GM23338 (cell line): ENCODE results near the gene PLA2G6. TPM values are rescaled to one million over a fixed set of nuclear protein-coding genes. Genes with fewer than 3 reads are reported as not detected.

Source experiments
- ATAC-seq: fragments of 200-7000 bp; cut with Tn5 transposase; 3 replicates; pipeline ENCODE4 v1.9.1; 2020
- DNase-seq: peaks from one replicate; pipeline ENCODE4 v3.0.0-alpha.2; 2015; ENCODE audit warnings: low spot score
- H2AFZ ChIP-seq: fragments of 200-600 bp; sonication (generic); 2 replicates; pipeline ENCODE4 v1.8.0; 2016; ENCODE audit warnings: antibody characterized with exemption, mild to moderate bottlenecking, moderate library complexity
- H3F3A ChIP-seq: fragments of 200-600 bp; sonication (generic); replicated peaks from 2 replicates; pipeline ENCODE4 v1.8.0; 2017; ENCODE audit warnings: antibody characterized with exemption, mixed run types, low read depth
- H3K27ac ChIP-seq: fragments of 200-600 bp; sonication (generic); 2 replicates; pipeline ENCODE4 v1.6.1; 2016; ENCODE audit warnings: low read depth
- H3K27me3 ChIP-seq: fragments of 200-600 bp; sonication (generic); 2 replicates; pipeline ENCODE4 v1.8.0; 2016; ENCODE audit warnings: mild to moderate bottlenecking, mixed run types, moderate library complexity; ENCODE audit not compliant: insufficient read depth
- H3K36me3 ChIP-seq: fragments of 200-600 bp; sonication (generic); 2 replicates; pipeline ENCODE4 v1.8.0; 2016; ENCODE audit warnings: mild to moderate bottlenecking; ENCODE audit not compliant: insufficient read depth
- H3K4me1 ChIP-seq: fragments of 200-600 bp; sonication (generic); 2 replicates; pipeline ENCODE4 v1.8.0; 2016; ENCODE audit warnings: mild to moderate bottlenecking, moderate library complexity; ENCODE audit not compliant: insufficient read depth
- H3K4me2 ChIP-seq: fragments of 200-600 bp; sonication (generic); 2 replicates; pipeline ENCODE4 v1.7.1; 2017; ENCODE audit warnings: mixed run types
- H3K4me3 ChIP-seq: fragments of 200-600 bp; sonication (generic); 2 replicates; pipeline ENCODE4 v1.6.1; 2016; ENCODE audit warnings: mixed run types
- H3K79me2 ChIP-seq: fragments of 200-600 bp; sonication (generic); replicated peaks from 2 replicates; pipeline ENCODE4 v1.8.0; 2017; ENCODE audit warnings: mild to moderate bottlenecking; ENCODE audit not compliant: insufficient read depth
- H3K9me2 ChIP-seq: fragments of 200-600 bp; sonication (generic); 2 replicates; pipeline ENCODE4 v1.8.0; 2017; ENCODE audit not compliant: insufficient read depth
- H4K20me1 ChIP-seq: fragments of 200-600 bp; sonication (generic); replicated peaks from 2 replicates; pipeline ENCODE4 v1.8.0; 2017; ENCODE audit warnings: mild to moderate bottlenecking; ENCODE audit not compliant: insufficient read depth
- H3K27ac Mint-ChIP-seq: 2 replicates; pipeline ENCODE4 v1.8.0; 2020; ENCODE audit warnings: inconsistent platforms, mild to moderate bottlenecking, moderate library complexity, mixed read lengths
- H3K27me3 Mint-ChIP-seq: 3 replicates; pipeline ENCODE4 v1.8.0; 2022; ENCODE audit warnings: low read depth, mild to moderate bottlenecking, moderate library complexity, mixed read lengths, inconsistent platforms; ENCODE audit not compliant: insufficient read depth, poor library complexity
- H3K36me3 Mint-ChIP-seq: 3 replicates; pipeline ENCODE4 v1.8.0; 2021; ENCODE audit warnings: low read depth, mild to moderate bottlenecking, inconsistent platforms, moderate library complexity, mixed read lengths
- H3K4me1 Mint-ChIP-seq: 3 replicates; pipeline ENCODE4 v1.8.0; 2020; ENCODE audit warnings: mild to moderate bottlenecking, inconsistent platforms, mixed read lengths
- H3K4me3 Mint-ChIP-seq: 3 replicates; pipeline ENCODE4 v1.8.0; 2021; ENCODE audit warnings: moderate library complexity, mild to moderate bottlenecking, inconsistent platforms, mixed read lengths
- H3K9me3 Mint-ChIP-seq: 3 replicates; pipeline ENCODE4 v1.8.0; 2020; ENCODE audit warnings: moderate library complexity, mild to moderate bottlenecking, inconsistent platforms, mixed read lengths
- ZNF462 ChIP-seq: fragments of 250-450 bp; sonication (Bioruptor Pico); IDR thresholded peaks from 2 replicates; pipeline ENCODE4 v1.5.0; 2020; ENCODE audit warnings: mild to moderate bottlenecking, moderate library complexity
- polyA plus RNA-seq: library from polyadenylated mRNA; unstranded; fragments of >200 nt; fragmentation: Nextera tagmentation; extraction: Ambion mirVana; gene quantifications from 2 replicates; pipeline ENCODE4 v1.2.1, GENCODE V29; 2016
- total RNA-seq: library from RNA; depleted of rRNA; stranded (reverse); fragments of >200 nt; shearing (Covaris generic); gene quantifications from 2 replicates; pipeline ENCODE4 v1.2.3, GENCODE V29; 2014
- TF ChIP-seq, protein P1 (sequence below): IDR thresholded peaks from 2 replicates; pipeline ENCODE4 v1.6.1; 2016; ENCODE audit warnings: antibody characterized with exemption

PLA2G6 gene
- total and polyA plus RNA-seq, 2 experiments from 2014 or later, result 4.5 to 12.6 TPM

- Histone ChIP-seq H3K79me2 (no peaks in the 10 kb centered on the region), H3F3A (peaks cover 7% of the 10 kb centered on the region), H3K27ac (no peak overlapping the region), H3K4me3 (no peak overlapping the region), H3K4me1 (peaks cover 8% of the 10 kb centered on the region; the same call in 1 of the 2 replicates), H2AFZ (no peak overlapping the region), H4K20me1 (no peaks in the 10 kb centered on the region), H3K27me3 (no peaks in the 10 kb centered on the region), H3K36me3 (no peaks in the 10 kb centered on the region), H3K9me2 (no peaks in the 10 kb centered on the region), H3K4me2 (no peak overlapping the region)
- H3K4me1 Mint-ChIP-seq, result peaks cover 11% of the 10 kb centered on the region; the same call in 2 of the 3 replicates
- no peak for TF ChIP-seq ZNF462 (CRISPR knock-in tag)
- TF ChIP-seq, protein P1, sequence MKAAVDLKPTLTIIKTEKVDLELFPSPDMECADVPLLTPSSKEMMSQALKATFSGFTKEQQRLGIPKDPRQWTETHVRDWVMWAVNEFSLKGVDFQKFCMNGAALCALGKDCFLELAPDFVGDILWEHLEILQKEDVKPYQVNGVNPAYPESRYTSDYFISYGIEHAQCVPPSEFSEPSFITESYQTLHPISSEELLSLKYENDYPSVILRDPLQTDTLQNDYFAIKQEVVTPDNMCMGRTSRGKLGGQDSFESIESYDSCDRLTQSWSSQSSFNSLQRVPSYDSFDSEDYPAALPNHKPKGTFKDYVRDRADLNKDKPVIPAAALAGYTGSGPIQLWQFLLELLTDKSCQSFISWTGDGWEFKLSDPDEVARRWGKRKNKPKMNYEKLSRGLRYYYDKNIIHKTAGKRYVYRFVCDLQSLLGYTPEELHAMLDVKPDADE, result no peak
- no peak overlapping the region for H3K27ac Mint-ChIP-seq
- peaks cover 29% of the 10 kb centered on the region for H3K27me3 Mint-ChIP-seq
- H3K9me3 Mint-ChIP-seq, result peaks cover 5% of the 10 kb centered on the region; the same call in 2 of the 3 replicates
- no peak for ATAC-seq
- H3K36me3 Mint-ChIP-seq, result peaks cover 3% of the 10 kb centered on the region; the same call in 1 of the 3 replicates
- H3K4me3 Mint-ChIP-seq, result no peak overlapping the region
- DNase-seq, result no peak
Observed at GRCh38 chr22:38112381-38112780, 69.2 kb downstream of the PLA2G6 start.

DNA sequence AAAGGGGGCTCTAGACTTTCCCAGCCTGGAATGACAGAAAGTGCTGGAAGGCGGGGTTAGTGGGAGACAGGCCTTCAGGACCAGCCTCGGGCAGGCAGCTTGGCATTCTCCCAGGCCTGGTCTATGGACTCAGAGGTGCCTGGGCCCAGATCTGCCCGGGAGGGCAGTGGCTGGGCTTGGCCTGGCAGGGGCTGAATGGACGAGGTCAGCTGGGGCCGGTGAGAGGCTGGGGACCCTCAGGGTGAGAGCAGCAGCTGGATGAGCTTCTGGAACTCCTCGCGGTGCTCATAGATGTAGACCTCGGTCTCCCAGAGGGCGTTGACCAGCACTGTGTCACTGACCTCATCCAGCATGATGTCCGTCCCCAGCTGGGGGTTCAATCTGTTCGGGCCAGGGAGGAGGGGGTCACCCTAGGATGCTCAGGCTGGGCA, 69.7 kb downstream of the PLA2G6 start:
- Histone ChIP-seq H3K4me3 (no peak overlapping the region), H3K27ac (no peak overlapping the region), H3K79me2 (no peaks in the 10 kb centered on the region), H4K20me1 (no peaks in the 10 kb centered on the region), H2AFZ (no peak overlapping the region), H3K4me2 (no peak overlapping the region), H3K36me3 (no peaks in the 10 kb centered on the region), H3F3A (peaks cover 7% of the 10 kb centered on the region), H3K9me2 (no peaks in the 10 kb centered on the region), H3K27me3 (no peaks in the 10 kb centered on the region), H3K4me1 (peaks cover 8% of the 10 kb centered on the region; the same call in 1 of the 2 replicates)
- TF ChIP-seq, protein P1, result no peak
- H3K4me3 Mint-ChIP-seq, result no peak overlapping the region
- no peak overlapping the region for H3K27ac Mint-ChIP-seq
- peaks cover 3% of the 10 kb centered on the region; the same call in 1 of the 3 replicates for H3K36me3 Mint-ChIP-seq
- H3K9me3 Mint-ChIP-seq, result peaks cover 5% of the 10 kb centered on the region; the same call in 2 of the 3 replicates
- H3K27me3 Mint-ChIP-seq, result peaks cover 28% of the 10 kb centered on the region
- ATAC-seq (no peak), DNase-seq (no peak)
- H3K4me1 Mint-ChIP-seq, result peaks cover 11% of the 10 kb centered on the region; the same call in 2 of the 3 replicates
